WTC11 (cell line): Measurements from ENCODE around the gene NACC2. TPM values are rescaled to one million over a fixed set of nuclear protein-coding genes. Genes with fewer than 3 reads are reported as not detected.

Experiments used
- ATAC-seq: fragments of 200-7000 bp; cut with Tn5 transposase; 2 replicates; pipeline ENCODE4 v1.10.0; 2021; ENCODE audit warnings: mild to moderate bottlenecking, moderate library complexity
- CTCF ChIA-PET: fragments of 300-600 bp; sonication (Branson Sonifier 250); formaldehyde crosslinking; loops from one replicate; lab custom pipeline; 2021; ENCODE audit warnings: antibody characterized with exemption; lab: Charles Lee
- POLR2A ChIA-PET: fragments of 350-600 bp; sonication (Branson Sonifier 250); formaldehyde crosslinking; loops from one replicate; lab custom pipeline; 2021; ENCODE audit warnings: antibody characterized with exemption; lab: Charles Lee
- DNase-seq: peaks from one replicate; pipeline ENCODE4 v3.0.0; 2021; ENCODE audit warnings: low spot score
- H3K27ac Mint-ChIP-seq: 2 replicates; pipeline ENCODE4 v1.8.0; 2021; ENCODE audit warnings: mixed read lengths
- H3K27me3 Mint-ChIP-seq: 2 replicates; pipeline ENCODE4 v1.8.0; 2021; ENCODE audit warnings: low read depth, mild to moderate bottlenecking, moderate library complexity, mixed read lengths
- H3K36me3 Mint-ChIP-seq: 2 replicates; pipeline ENCODE4 v1.8.0; 2021; ENCODE audit warnings: mixed read lengths
- H3K4me1 Mint-ChIP-seq: 2 replicates; pipeline ENCODE4 v1.8.0; 2022; ENCODE audit warnings: mixed read lengths
- H3K4me3 Mint-ChIP-seq: 2 replicates; pipeline ENCODE4 v1.8.0; 2021; ENCODE audit warnings: mild to moderate bottlenecking, moderate library complexity, mixed read lengths
- H3K9me3 Mint-ChIP-seq: 2 replicates; pipeline ENCODE4 v1.8.0; 2021; ENCODE audit warnings: mixed read lengths
- ATF1 ChIP-seq: sonication (generic); formaldehyde crosslinking; IDR thresholded peaks from 2 replicates; pipeline ENCODE4 v1.8.1; 2023; ENCODE audit warnings: mild to moderate bottlenecking, moderate library complexity, missing genetic modification reagents
- E2F5 ChIP-seq: sonication (generic); formaldehyde crosslinking; IDR thresholded peaks from 2 replicates; pipeline ENCODE4 v1.8.1; 2022; ENCODE audit warnings: mild to moderate bottlenecking, moderate library complexity, missing genetic modification reagents
- ETV6 ChIP-seq: sonication (generic); formaldehyde crosslinking; IDR thresholded peaks from 2 replicates; pipeline ENCODE4 v1.8.1; 2022; ENCODE audit warnings: mild to moderate bottlenecking, missing genetic modification reagents
- FOXJ3 ChIP-seq: sonication (generic); formaldehyde crosslinking; IDR thresholded peaks from 2 replicates; pipeline ENCODE4 v1.9.0; 2021; ENCODE audit warnings: missing genetic modification reagents, mild to moderate bottlenecking, borderline replicate concordance
- FOXP4 ChIP-seq: sonication (generic); formaldehyde crosslinking; IDR thresholded peaks from 2 replicates; pipeline ENCODE4 v1.8.0; 2022; ENCODE audit warnings: mild to moderate bottlenecking, missing genetic modification reagents
- IRF2 ChIP-seq: sonication (generic); formaldehyde crosslinking; IDR thresholded peaks from 2 replicates; pipeline ENCODE4 v1.8.0; 2022; ENCODE audit warnings: low read depth, missing genetic modification reagents, borderline replicate concordance
- MAX ChIP-seq: sonication (generic); formaldehyde crosslinking; IDR thresholded peaks from 2 replicates; pipeline ENCODE4 v1.8.0; 2022; ENCODE audit warnings: mild to moderate bottlenecking, missing genetic modification reagents
- NFE2L1 ChIP-seq: sonication (generic); formaldehyde crosslinking; IDR thresholded peaks from 2 replicates; pipeline ENCODE4 v1.8.1; 2023; ENCODE audit warnings: missing genetic modification reagents
- NR1H2 ChIP-seq: sonication (generic); formaldehyde crosslinking; IDR thresholded peaks from 2 replicates; pipeline ENCODE4 v1.9.0; 2021; ENCODE audit warnings: mild to moderate bottlenecking, moderate library complexity, missing genetic modification reagents
- STAT6 ChIP-seq: sonication (generic); formaldehyde crosslinking; conservative IDR thresholded peaks from 2 replicates; pipeline ENCODE4 v1.8.1; 2023; ENCODE audit warnings: mild to moderate bottlenecking, low read depth, missing genetic modification reagents, moderate library complexity
- ZBTB43 ChIP-seq: sonication (generic); formaldehyde crosslinking; IDR thresholded peaks from 2 replicates; pipeline ENCODE4 v1.8.1; 2023; ENCODE audit warnings: mild to moderate bottlenecking, missing genetic modification reagents
- ZNF138 ChIP-seq: sonication (generic); formaldehyde crosslinking; conservative IDR thresholded peaks from 2 replicates; pipeline ENCODE4 v1.8.1; 2022; ENCODE audit warnings: mild to moderate bottlenecking, moderate library complexity, missing genetic modification reagents
- ZNF219 ChIP-seq: sonication (generic); formaldehyde crosslinking; IDR thresholded peaks from 2 replicates; pipeline ENCODE4 v1.8.0; 2023; ENCODE audit warnings: missing genetic modification reagents, mild to moderate bottlenecking, borderline replicate concordance
- ZNF263 ChIP-seq: sonication (generic); formaldehyde crosslinking; IDR thresholded peaks from 2 replicates; pipeline ENCODE4 v1.8.1; 2022; ENCODE audit warnings: low read depth, mild to moderate bottlenecking, moderate library complexity, missing genetic modification reagents
- ZNF425 ChIP-seq: fragments of 250-450 bp; sonication (Bioruptor Pico); conservative IDR thresholded peaks from 2 replicates; pipeline ENCODE4 v1.9.0; 2021; ENCODE audit warnings: mild to moderate bottlenecking
- ZNF532 ChIP-seq: fragments of 250-450 bp; sonication (Bioruptor Pico); IDR thresholded peaks from 2 replicates; pipeline ENCODE4 v1.9.0; 2021; ENCODE audit warnings: mild to moderate bottlenecking, borderline replicate concordance
- total RNA-seq: library from RNA; stranded (reverse); gene quantifications from 3 replicates; pipeline ENCODE4 v1.2.3, GENCODE V29; 2021

Gene NACC2
- total RNA-seq, 1 experiment from 2014 or later: 17.1 TPM

- DNase-seq: peak; percentile 10
- no peak for TF ChIP-seq STAT6 (CRISPR knock-in tag)
- 0 out of 2 replicates have a peak, but pooled peaks have one; percentile 37 for TF ChIP-seq ZBTB43
- TF ChIP-seq ZNF263 (CRISPR knock-in tag): no peak
- H3K9me3 Mint-ChIP-seq: no peaks in the 10 kb centered on the region
- no peaks in the 10 kb centered on the region for H3K36me3 Mint-ChIP-seq
- peak overlapping the region; percentile 92; the same call in 1 of the 2 replicates for H3K27ac Mint-ChIP-seq
- ChIA-PET CTCF (interaction anchor here (0.6 kb wide), 1 partner anchor 408 kb away, joined by 5 read pairs; no protein-coding TSS in a partner anchor), POLR2A (interaction anchor here (0.6 kb wide), 1 partner anchor 25 kb away, joined by 3 read pairs; no protein-coding TSS in a partner anchor)
- H3K4me3 Mint-ChIP-seq: no peak overlapping the region
- no peaks in the 10 kb centered on the region for H3K27me3 Mint-ChIP-seq
- ATAC-seq: no peak
- peaks cover 24% of the 10 kb centered on the region for H3K4me1 Mint-ChIP-seq
Observed at GRCh38 chr9:136023410-136024225, 71.5 kb downstream of the NACC2 start.

- H3K9me3 Mint-ChIP-seq: no peaks in the 10 kb centered on the region
- CTCF ChIA-PET: interaction anchor here (0.9 kb wide), 2 partner anchors 93 to 99 kb away, joined by 3 read pairs; no protein-coding TSS in a partner anchor
- no peaks in the 10 kb centered on the region for H3K36me3 Mint-ChIP-seq
- no peaks in the 10 kb centered on the region for H3K27me3 Mint-ChIP-seq
- peaks cover 24% of the 10 kb centered on the region for H3K4me1 Mint-ChIP-seq
- H3K4me3 Mint-ChIP-seq: no peak overlapping the region
- no peak for ATAC-seq
- POLR2A ChIA-PET: no interaction called here
- DNase-seq: no peak
- H3K27ac Mint-ChIP-seq: no peak overlapping the region
- TF ChIP-seq ATF1 (CRISPR knock-in tag) (no peak), MAX (CRISPR knock-in tag) (no peak), ZNF425 (CRISPR knock-in tag) (no peak), ZNF219 (no peak), FOXJ3 (no peak), ZNF138 (CRISPR knock-in tag) (no peak), NR1H2 (CRISPR knock-in tag) (no peak), NFE2L1 (CRISPR knock-in tag) (no peak), IRF2 (CRISPR knock-in tag) (no peak), ETV6 (CRISPR knock-in tag) (no peak), E2F5 (CRISPR knock-in tag) (no peak), ZNF532 (CRISPR knock-in tag) (no peak), FOXP4 (CRISPR knock-in tag) (no peak)
Observed at GRCh38 chr9:136022731-136023409, 72.2 kb downstream of the NACC2 start.
